DOHH2 (cell line): Measurements from ENCODE around the gene CACNA1A.

Experiments
- EZH2phosphoT487 ChIP-seq: fragments of 200-600 bp; sonication (generic); IDR thresholded peaks from 2 replicates; pipeline ENCODE4 v1.6.1; 2017; ENCODE audit warnings: borderline replicate concordance, mild to moderate bottlenecking, antibody characterized with exemption, low read length, moderate library complexity, mixed read lengths
- TF ChIP-seq, protein P1 (sequence below): fragments of 200-600 bp; sonication (generic); IDR thresholded peaks from one replicate; pipeline ENCODE4 v1.5.1; 2014; ENCODE audit warnings: antibody characterized with exemption, mild to moderate bottlenecking, low read depth, low read length; ENCODE audit not compliant: poor library complexity, severe bottlenecking

DNA sequence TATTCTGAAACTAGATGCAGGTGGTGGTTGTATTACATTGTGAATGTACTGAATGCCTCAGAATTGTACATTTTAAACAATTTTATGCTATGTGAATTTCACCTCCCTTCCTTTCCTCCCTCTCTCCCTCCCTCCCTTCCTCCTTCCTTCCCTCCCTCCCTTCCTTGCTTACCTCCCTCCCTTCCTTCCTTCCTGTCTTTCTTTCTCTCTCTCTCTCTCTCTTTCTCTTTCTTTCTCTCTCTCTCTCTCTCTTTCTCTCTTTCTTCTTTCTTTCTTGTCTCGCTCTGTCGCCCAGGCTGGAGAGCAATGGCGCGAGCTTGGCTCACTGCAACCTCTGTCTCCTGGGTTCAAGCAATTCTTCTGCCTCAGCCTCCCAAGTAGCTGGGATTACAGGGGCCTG is 318.9 kb downstream of the CACNA1A start:
- TF ChIP-seq, protein P1, sequence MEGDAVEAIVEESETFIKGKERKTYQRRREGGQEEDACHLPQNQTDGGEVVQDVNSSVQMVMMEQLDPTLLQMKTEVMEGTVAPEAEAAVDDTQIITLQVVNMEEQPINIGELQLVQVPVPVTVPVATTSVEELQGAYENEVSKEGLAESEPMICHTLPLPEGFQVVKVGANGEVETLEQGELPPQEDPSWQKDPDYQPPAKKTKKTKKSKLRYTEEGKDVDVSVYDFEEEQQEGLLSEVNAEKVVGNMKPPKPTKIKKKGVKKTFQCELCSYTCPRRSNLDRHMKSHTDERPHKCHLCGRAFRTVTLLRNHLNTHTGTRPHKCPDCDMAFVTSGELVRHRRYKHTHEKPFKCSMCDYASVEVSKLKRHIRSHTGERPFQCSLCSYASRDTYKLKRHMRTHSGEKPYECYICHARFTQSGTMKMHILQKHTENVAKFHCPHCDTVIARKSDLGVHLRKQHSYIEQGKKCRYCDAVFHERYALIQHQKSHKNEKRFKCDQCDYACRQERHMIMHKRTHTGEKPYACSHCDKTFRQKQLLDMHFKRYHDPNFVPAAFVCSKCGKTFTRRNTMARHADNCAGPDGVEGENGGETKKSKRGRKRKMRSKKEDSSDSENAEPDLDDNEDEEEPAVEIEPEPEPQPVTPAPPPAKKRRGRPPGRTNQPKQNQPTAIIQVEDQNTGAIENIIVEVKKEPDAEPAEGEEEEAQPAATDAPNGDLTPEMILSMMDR = no peak
- TF ChIP-seq EZH2phosphoT487 = no peak
